Prostate gland (tissue), 2 donors: ENCODE results near the gene DCC. TPM values are rescaled to one million over a fixed set of nuclear protein-coding genes. Genes with fewer than 3 reads are reported as not detected.

Experiments
- DNase-seq: peaks from one replicate; pipeline ENCODE4 v3.0.0-alpha.2; 2019; ENCODE audit warnings: low spot score
- H3K27ac ChIP-seq, 2 donors: fragments of 200-600 bp; sonication (generic); 2 replicates each; pipeline ENCODE4 v1.5.1; 2017 to 2019
- H3K27me3 ChIP-seq: fragments of 200-600 bp; sonication (generic); replicated peaks from 2 replicates; pipeline ENCODE4 v1.5.1; 2019; ENCODE audit not compliant: insufficient read depth
- H3K36me3 ChIP-seq, 2 donors: fragments of 200-600 bp; sonication (generic); 1 replicate in 1 of 2; 2 replicates in 1 of 2; pipeline versions ENCODE4 v1.5.1 to v1.8.1; 2017 to 2019
- H3K4me1 ChIP-seq: fragments of 200-600 bp; sonication (generic); replicated peaks from 2 replicates; pipeline ENCODE4 v1.5.1; 2019
- H3K4me3 ChIP-seq, 2 donors: fragments of 200-600 bp; sonication (generic); 2 replicates each; pipeline ENCODE4 v1.5.1; 2017 to 2019
- H3K9me3 ChIP-seq: fragments of 200-600 bp; sonication (generic); 2 replicates; pipeline ENCODE4 v1.5.1; 2017
- CTCF ChIP-seq, 4 experiments: fragments of 200-600 bp in 2 of 4; fragments of 450-650 bp in 2 of 4; sonication (generic) in 2 of 4; IDR thresholded peaks; 1 replicate in 3 of 4; 2 replicates in 1 of 4; pipeline ENCODE4 v1.5.1; 2016 to 2019; ENCODE audit warnings: antibody characterized with exemption in 4 of 4, mild to moderate bottlenecking in 2 of 4, moderate library complexity in 2 of 4
- POLR2A ChIP-seq: fragments of 450-650 bp; IDR thresholded peaks from one replicate; pipeline ENCODE4 v1.6.1; 2016; ENCODE audit warnings: antibody characterized with exemption, mild to moderate bottlenecking
- POLR2AphosphoS5 ChIP-seq: sonication (generic); formaldehyde crosslinking; IDR thresholded peaks from one replicate; pipeline ENCODE4 v1.6.1; 2017; ENCODE audit warnings: antibody characterized with exemption
- WGBS: methylation state at CpG from one replicate; pipeline ENCODE4 v1.1.5; 2018; 5-methylcytosine and 5-hydroxymethylcytosine counted together
- intact Hi-C: fragments of 100-400 bp; cut with DNase I; formaldehyde crosslinking; loops from one replicate; pipeline ENCODE4 v1.14.2; 2022
- total RNA-seq, 2 donors: library from RNA; depleted of rRNA; stranded (reverse); fragments of >200 nt; gene quantifications; one replicate each; pipeline ENCODE4 v1.1.0, GENCODE V29; 2016

Gene DCC
- total RNA-seq, 2 donors from 2014 or later = 0.55 to 3.7 TPM

- no peaks in the 10 kb centered on the region for H3K4me1 ChIP-seq
- TF ChIP-seq POLR2A = no peak
- TF ChIP-seq POLR2AphosphoS5 = no peak
- TF ChIP-seq CTCF (IDR thresholded peaks at IDR 0.05) = no peak
- no peaks in the 10 kb centered on the region for H3K36me3 ChIP-seq
- DNase-seq = no peak
- 70% methylated on average over 2 of the region's 2 CpGs for WGBS
- H3K4me3 ChIP-seq = no peak overlapping the region
- intact Hi-C loops = no loop called here
- H3K9me3 ChIP-seq = no peaks in the 10 kb centered on the region
- no peaks in the 10 kb centered on the region for H3K27me3 ChIP-seq
- no peak overlapping the region for H3K27ac ChIP-seq
Observed at GRCh38 chr18:52963481-52963880, 623.5 kb downstream of the DCC start.

- no peaks in the 10 kb centered on the region for H3K4me1 ChIP-seq
- WGBS = 85% methylated on average over 2 of the region's 2 CpGs
- no peak for DNase-seq
- no peaks in the 10 kb centered on the region for H3K36me3 ChIP-seq
- H3K9me3 ChIP-seq = no peaks in the 10 kb centered on the region
- intact Hi-C loops = no loop called here
- H3K27ac ChIP-seq = no peak overlapping the region
- no peak overlapping the region for H3K4me3 ChIP-seq
- no peaks in the 10 kb centered on the region for H3K27me3 ChIP-seq
- TF ChIP-seq CTCF (IDR thresholded peaks at IDR 0.05) (no peak), POLR2A (no peak), POLR2AphosphoS5 (no peak)
Observed at GRCh38 chr18:52970686-52971085, 630.7 kb downstream of the DCC start.

- no peak for TF ChIP-seq POLR2A
- TF ChIP-seq CTCF (IDR thresholded peaks at IDR 0.05) = no peak
- no peak for TF ChIP-seq POLR2AphosphoS5
- 86% methylated on average over 2 of the region's 2 CpGs for WGBS
- Histone ChIP-seq H3K4me1 (no peaks in the 10 kb centered on the region), H3K27ac (no peak overlapping the region), H3K9me3 (no peaks in the 10 kb centered on the region), H3K27me3 (no peaks in the 10 kb centered on the region), H3K4me3 (no peak overlapping the region), H3K36me3 (no peaks in the 10 kb centered on the region)
- no peak for DNase-seq
- intact Hi-C loops = no loop called here
Observed at GRCh38 chr18:52971097-52971496, 631.1 kb downstream of the DCC start.

- WGBS = 85% methylated on average over 5 of the region's 6 CpGs
- TF ChIP-seq POLR2AphosphoS5 (no peak), POLR2A (no peak), CTCF (IDR thresholded peaks at IDR 0.05) (no peak)
- H3K9me3 ChIP-seq = no peaks in the 10 kb centered on the region
- intact Hi-C loops = no loop called here
- no peaks in the 10 kb centered on the region for H3K27me3 ChIP-seq
- no peaks in the 10 kb centered on the region for H3K4me1 ChIP-seq
- H3K4me3 ChIP-seq = no peak overlapping the region
- H3K27ac ChIP-seq = no peak overlapping the region
- no peaks in the 10 kb centered on the region for H3K36me3 ChIP-seq
- no peak for DNase-seq
Observed at GRCh38 chr18:52979892-52980291, 639.9 kb downstream of the DCC start.

- no peaks in the 10 kb centered on the region for H3K27me3 ChIP-seq
- 84% methylated on average over 1 of the region's 1 CpG for WGBS
- intact Hi-C loops = no loop called here
- DNase-seq = no peak
- no peaks in the 10 kb centered on the region for H3K36me3 ChIP-seq
- no peak overlapping the region for H3K4me3 ChIP-seq
- no peaks in the 10 kb centered on the region for H3K4me1 ChIP-seq
- H3K9me3 ChIP-seq = no peaks in the 10 kb centered on the region
- TF ChIP-seq CTCF (IDR thresholded peaks at IDR 0.05) = no peak
- TF ChIP-seq POLR2A = no peak
- no peak for TF ChIP-seq POLR2AphosphoS5
- H3K27ac ChIP-seq = no peak overlapping the region
Observed at GRCh38 chr18:52991246-52991645, 651.2 kb downstream of the DCC start.
